Frontal cortex (tissue), 4 donors: Measurements from ENCODE around the gene BBOF1. TPM values are rescaled to one million over a fixed set of nuclear protein-coding genes. Genes with fewer than 3 reads are reported as not detected.
A peak's percentile ranks its signal among the peaks of the same experiment; 100 is the strongest.

Experiments
- DNase-seq, 2 donors: peaks; one replicate each; pipeline ENCODE4 v3.0.0; 2012; ENCODE audit warnings: low spot score in 2 of 2
- FAIRE-seq: peaks from 2 replicates; lab custom pipeline; 2012; peaks lifted over from hg19 to GRCh38; lab: Jason Lieb, UNC
- total RNA-seq: library from RNA; depleted of rRNA; stranded (reverse); fragments of >200 nt; gene quantifications from one replicate; pipeline ENCODE4 v1.2.3, GENCODE V29; 2014
- donor health status: control.
- donor health status: control.
- donor health status: control.

BBOF1 gene
- total RNA-seq, 1 donor from 2014 or later: 9.0 TPM

DNA sequence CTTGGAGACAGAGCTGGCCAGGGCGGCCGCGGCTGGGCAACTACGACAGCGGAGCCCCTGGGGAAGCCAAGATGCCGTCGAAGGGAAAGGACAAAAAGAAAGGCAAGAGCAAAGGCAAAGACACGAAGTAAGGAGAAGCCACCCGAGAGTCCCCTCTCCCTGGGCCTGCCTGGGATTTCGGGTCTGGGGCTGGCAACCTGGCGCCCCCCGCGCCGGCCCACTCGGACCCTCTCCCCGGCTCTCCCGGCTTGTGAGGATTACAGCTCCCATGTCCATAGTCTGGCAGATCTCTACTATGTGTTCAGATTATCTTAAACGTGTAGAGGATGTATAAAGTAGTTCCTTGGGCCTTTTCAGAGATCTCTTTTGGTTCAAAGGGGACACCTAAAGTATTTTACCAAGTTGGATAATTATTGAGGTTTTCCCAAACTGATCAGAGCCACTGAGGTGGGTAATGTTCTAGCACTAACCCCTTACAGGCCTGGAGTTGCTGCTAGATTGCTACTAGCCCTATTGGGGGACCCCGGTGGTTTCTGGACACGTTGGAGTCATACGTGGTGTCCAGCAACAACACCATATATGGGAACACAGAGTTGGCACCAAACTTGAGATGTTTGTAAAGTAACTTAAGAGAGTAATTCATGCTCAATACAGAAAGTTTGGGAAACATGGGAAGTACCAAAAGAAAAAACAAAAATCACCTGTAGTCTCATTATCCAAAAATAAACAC is 424 bp downstream of the BBOF1 start:
- no peak for FAIRE-seq

DNA sequence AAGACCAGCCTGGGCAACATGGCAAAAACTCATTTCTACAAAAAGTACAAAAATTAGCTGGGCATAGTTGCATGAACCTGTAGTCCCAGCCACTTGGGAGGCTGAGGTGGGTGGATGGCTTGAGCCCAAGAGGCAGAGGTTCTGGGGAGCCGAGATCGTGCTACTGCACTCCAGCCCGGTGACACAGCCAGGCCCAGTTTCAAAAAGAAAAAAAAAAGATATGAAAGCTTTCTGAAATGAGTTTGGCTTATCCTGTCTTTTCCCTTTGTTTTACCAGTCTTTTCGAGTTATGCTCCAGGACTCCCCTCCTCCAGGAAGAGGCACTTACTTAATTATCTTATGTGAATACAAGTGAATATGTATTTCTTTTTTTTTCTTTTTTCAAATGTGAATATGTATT is 3.2 kb downstream of the BBOF1 start:
- no peak for DNase-seq
- no peak for FAIRE-seq

More for the DNA sequence above, 424 bp downstream of the BBOF1 start:
- DNase-seq: peak in 1 of 2 donors; percentile 21

DNA sequence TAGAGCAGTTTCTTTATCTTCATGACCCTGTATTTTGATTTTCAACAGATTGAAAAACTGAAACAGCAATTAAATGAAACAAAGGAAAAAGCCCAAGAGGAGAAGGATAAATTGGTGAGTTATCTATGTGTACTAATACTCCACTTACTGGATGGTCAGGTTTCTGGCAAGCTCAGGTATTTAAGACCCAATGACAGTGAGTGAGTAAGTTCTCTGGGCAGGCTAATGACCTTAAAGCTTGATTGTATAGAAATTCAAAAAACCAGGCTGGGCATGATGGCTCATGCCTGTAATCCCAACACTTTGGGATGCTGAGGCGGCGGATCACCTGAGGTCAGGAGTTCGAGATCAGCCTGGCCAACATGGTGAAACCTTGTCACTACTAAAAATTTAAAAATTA is 10.0 kb downstream of the BBOF1 start:
- no peak for FAIRE-seq

DNA sequence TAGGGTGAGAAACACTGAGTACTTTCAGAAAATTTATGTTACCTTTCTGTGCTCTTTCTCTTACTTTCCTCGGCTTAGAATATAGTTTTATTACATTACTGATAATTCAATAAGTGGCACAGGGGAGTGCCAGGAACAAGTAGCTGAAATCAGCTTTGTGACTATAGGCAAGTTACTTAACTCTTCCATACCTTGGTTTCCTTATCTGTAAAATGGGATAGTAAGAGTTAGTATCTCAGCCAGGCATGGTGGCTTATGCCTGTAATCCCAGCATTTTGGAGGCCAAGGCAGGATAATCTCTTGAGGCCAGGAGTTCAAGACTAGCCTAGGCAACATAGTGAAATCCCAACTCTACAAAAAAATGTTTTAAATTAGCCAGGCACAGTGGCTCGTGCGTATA is 15.4 kb downstream of the BBOF1 start:
- DNase-seq (no peak), FAIRE-seq (no peak)

More for the DNA sequence above, 10.0 kb downstream of the BBOF1 start:
- no peak for DNase-seq

DNA sequence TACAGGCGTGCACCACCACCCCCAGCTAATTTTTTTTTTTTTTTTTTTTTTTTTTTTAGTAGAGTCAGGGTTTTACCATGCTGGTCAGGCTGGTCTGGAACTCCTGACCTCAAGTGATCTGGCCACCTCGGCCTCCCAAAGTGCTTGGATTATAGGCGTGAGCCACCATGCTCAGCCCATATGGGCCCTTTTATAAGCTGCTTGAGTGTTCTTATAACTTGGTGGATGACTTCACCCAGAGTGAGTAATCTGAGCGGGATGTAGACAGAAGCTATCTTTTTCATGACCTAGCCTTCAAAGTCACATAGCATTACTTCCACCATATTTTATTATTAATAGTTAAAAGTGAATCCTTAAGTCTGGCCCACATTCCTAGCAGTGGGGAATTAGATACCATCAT is 16.4 kb downstream of the BBOF1 start:
- DNase-seq: no peak

DNA sequence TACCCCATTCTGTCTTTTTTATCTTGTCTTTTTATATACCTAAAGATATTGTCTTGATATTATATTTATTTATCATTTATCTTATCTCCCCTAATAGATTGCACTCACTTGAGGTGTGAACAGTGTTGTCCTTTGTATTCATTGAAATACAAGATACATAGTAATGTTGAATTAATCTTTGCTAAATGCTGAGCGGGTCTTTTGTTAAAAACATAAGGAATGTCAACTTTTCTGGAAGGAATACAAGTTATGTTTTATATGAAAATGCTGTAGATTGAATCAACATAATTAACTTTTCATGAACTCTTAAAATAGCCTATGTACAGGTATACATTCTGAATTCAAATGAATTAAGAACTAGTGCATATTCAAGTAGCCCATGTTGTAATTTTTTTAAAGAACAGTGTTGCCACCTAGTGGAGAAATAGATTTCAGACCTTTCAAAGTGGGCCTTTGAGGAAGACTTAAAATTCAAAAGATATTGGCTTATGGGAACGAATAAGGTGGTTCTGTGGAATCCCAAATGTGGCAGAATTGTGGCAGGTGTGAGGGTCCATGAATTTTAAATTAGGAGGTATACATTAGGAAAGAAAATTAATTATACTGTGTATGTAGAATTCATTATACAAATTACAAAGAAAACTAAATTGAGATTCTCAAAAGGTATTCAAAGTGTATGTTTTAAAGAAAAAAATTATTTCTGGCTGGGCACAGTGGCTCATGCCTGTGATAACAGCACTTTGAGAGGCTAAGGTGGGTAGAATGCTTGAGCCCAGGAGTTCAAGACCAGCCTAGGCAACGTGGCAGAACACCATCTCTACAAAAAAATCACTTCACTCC is 19.1 kb downstream of the BBOF1 start:
- FAIRE-seq: peak; percentile 64
- peak in 1 of 2 donors; percentile 37 for DNase-seq

More for the DNA sequence above, 16.4 kb downstream of the BBOF1 start:
- FAIRE-seq: no peak

DNA sequence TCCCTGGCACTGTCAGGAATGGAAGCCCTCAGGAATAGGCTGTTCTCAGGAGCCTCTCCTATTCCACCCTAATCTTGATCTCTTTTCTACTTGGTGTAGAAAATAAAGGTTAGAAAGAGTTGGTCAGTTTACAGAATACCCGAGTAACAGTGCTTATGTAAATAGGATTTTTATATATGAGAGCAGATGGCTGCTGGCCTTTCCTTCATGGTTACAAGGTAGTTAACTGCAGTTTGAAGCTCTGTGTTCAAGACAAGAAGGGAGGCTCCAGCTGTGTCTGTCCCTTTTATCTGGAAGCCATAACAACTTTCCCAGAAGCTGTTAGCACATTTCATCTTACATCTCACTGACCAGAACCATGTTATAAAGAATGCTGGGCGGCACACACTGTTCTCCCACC is 23.1 kb downstream of the BBOF1 start:
- DNase-seq: no peak
- FAIRE-seq: no peak

DNA sequence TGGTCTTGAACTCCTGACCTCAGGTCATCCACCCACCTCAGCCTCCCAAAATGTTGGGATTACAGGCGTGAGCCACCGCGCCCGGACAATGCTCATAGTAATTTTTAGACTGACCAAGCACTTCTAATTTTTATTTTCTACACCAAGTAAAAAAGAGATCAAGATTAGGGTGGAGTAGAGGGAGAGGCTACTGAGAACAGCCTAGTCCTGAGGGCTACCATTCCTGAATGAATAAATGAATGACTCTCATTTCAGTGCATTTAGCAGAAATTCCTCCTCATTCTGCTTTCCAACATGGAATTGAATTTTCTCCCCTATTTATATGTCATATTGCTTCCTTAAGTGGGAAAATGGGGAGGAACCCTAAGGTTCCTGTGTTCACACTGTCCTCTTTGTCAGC is 26.4 kb downstream of the BBOF1 start:
- FAIRE-seq (no peak), DNase-seq (no peak)

DNA sequence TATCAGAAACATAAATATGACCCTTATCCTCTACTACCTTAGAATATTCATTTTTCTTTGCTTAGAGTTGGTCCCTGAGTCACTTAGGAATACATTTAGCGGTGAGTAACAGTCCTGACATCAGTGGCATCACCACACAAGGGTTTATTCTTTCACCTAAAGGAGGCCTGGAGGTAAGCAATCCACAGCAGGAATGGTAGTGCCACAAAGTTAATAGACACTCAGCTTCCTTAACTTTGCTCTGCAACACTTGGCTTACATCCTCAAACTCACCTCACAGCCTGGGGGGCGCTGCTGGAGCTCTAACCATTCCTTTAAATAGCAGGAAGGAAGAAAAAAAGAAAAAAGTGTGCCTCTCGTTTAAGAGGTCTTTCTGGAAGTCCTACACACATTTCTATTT is 29.1 kb downstream of the BBOF1 start:
- FAIRE-seq (no peak), DNase-seq (no peak)

DNA sequence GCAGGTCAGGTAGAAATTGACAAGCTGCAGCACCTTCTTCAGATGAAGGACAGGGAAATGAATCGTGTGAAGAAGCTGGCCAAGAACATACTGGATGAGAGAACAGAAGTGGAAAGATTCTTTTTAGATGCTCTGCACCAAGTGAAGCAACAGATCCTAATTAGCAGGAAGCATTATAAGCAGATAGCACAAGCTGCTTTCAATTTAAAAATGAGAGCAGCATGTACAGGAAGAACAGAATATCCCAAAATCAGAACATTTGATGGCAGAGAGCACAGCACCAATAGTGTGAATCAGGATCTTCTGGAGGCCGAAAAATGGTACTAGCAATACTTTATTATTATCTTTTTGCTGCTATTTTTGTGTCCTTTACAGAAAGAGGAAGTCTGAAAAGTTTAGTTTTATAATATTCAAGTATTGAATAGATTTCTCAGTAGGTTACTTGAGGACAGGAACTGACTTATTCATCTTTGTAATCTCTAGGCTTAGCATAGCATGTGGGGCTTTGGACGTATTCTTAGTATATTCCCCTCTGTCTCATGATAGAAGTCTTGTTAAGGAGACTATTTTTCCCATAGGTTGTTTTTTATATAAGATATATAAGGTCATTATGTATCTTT is 30.8 kb downstream of the BBOF1 start:
- DNase-seq (no peak), FAIRE-seq (no peak)

DNA sequence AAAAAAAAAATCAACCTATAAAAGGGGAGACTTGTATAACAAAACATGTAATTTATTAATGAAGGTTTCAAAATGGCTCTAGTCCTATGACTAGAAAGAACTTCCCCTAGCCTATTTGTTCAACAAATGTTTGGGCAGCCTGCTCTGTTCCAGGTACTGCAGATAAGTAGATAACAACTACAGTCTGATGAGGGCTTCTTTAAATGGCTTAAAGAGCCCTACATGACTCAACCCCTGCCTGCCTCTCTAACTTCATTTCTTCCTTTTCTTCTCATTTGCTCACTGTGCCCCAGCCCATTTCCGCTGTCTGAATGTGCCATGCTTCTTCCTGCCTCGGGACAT is 43.6 kb downstream of the BBOF1 start:
- FAIRE-seq (no peak), DNase-seq (no peak)

DNA sequence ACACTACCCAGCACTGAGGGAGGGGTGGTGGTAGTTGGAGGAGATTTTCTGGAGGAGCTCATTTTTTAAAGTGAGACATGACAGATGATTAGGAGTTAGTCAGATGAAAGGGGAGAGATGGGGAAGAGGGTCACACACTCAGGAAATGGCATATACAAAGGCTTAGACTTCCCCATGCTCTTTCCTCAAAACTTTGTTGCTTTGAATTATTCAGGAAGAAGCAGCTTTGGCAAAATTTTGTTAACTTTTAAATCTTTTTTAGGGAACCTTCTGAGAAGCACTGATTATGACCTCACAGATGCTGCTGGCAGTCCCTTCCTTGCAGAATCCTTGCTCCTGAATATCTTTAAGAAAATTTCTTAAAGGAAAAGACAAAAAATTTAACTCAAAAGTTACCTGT is 45.3 kb downstream of the BBOF1 start:
- FAIRE-seq: no peak

DNA sequence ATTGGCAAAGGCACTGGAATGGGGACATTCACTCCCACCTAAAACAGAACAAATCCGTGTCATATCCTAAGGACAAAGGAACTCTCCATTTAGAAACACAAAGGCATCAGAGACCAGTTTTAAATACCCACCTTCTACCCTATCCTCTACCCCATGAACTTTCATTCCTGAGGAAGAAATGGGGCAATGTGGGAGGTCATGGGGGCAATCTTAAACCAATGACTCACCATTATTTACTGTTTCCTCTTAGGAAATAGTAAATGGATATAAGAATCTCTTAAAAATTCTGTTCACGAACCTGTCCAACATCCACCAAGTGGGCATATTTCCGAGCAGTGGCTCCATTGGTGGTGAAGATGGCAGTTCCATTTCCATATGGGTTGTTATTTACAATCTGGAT is 45.7 kb downstream of the BBOF1 start:
- no peak for DNase-seq

More for the DNA sequence above, 45.3 kb downstream of the BBOF1 start:
- DNase-seq: no peak

DNA sequence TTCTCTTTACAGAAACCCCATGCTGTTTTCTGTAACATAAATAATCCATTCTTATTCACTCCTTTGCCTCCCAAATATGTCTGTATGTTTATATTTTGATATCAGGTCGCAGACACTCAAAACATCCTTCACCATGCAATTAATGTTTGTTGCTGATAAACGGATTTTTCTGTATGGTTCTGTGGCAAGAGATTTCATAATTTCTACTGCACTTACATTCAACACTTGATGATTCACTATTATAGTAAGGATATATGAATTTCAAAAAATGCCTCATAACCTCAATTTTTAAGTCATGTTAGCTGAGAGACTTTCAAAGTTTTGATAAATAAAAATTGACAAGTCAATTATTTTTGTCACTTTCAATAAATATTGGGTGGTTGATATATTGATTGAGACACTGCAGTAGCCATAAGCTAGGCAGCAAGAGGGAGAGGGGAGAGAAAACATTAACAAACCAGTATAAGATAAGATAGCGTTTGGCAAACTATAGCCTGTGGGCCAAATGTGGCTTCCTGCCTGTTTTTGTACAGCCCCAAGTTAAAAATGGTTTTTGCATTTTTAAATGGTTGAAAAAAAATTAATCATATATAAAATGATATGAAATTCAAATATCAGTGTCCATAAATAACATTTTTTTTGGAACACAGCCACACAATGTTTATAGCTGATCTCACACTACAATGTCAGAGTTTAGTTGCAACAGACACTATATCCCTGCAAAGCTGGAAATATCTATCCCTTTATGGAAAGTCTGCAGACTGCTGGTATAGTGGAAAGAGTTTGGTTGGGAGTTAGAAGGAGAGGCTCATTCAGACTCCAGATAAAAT is 46.8 kb downstream of the BBOF1 start:
- no peak for DNase-seq
- no peak for FAIRE-seq

More for the DNA sequence above, 45.7 kb downstream of the BBOF1 start:
- FAIRE-seq: no peak

DNA sequence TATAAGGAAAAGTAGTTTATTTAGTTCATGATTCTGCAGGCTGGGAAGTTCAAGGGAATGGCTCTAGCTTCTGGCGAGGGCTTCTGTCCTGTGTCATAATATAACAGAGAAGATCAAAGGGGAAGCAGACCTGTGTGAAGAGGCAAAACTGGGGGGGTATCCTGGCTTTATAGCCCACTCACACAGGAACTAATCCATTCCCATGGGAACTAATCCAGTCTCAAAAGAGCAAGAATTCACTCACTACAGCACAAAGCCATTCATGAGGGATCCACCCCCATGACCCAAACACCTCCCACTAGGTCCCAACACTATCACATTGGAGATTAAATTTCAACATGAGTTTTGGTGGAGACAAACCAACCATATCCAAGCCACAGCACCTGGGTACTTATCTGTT is 58.3 kb downstream of the BBOF1 start:
- FAIRE-seq (no peak), DNase-seq (no peak)

DNA sequence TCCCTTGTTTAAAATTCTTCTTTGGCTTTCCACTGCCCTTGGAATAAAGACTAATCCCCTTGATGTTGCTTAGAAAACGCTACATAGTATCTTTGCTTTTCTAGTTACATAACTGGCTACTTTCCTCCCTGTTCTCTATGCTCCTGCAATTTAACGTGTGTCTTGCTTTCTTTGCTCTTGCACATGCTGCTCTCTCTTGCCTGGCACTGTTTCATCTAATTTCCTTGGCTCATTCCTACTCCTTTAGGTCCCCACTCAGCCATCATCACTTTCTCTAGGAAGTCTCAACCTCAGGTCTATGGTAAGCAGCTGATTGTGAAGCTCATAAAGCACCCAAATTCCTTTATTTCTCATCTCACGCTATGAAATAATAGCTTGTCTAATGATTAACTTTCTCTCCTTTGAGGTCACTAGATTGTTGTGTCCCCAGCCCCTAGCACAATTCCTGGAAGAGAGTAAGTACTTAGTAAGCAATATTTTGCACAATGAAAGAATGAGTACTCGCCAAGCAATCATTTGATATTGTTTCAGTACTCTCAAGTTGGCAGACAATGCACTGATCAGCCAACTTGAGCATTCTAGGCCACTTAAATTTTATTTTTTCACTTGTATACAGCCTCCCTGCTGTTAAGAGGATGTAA is 61.8 kb downstream of the BBOF1 start:
- FAIRE-seq (no peak), DNase-seq (no peak)

DNA sequence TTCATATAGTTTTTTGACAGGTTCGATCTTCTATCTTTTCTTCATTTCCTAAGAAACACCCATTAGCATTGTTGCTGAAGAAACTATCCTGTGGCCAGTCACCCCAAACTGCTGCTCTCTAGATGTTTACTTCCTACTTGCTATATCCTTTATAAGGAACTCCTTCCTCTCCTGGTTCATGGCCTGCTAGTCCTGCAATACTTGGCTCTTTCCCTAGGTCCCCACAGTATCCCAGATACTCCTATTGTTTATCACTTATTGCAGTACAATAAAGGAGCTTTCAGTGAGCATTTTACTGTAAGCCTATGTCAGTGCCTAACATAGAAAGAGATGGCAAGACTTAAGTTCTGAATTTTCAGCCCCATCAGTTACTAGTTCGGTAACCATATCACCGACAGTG is 62.3 kb downstream of the BBOF1 start:
- DNase-seq: no peak
- no peak for FAIRE-seq

DNA sequence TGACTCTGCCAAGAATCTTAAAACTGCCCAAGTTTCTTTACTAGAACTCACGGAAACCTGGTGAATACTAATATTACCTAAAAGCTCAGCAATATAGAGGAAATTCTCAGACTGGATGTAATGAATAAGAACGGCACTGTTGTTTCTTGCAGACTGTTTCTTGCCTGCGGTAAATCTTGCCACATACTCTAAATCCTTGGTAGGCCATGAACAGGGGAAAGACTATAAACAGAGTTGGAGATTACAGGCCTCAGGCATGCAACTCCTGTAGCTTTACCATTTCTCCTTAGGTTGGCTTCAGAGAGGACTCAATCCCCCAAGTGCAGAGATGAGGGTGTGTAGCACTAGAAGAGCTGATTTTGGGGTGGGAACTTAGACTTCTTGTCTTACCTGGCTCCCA is 64.0 kb downstream of the BBOF1 start:
- DNase-seq: no peak

DNA sequence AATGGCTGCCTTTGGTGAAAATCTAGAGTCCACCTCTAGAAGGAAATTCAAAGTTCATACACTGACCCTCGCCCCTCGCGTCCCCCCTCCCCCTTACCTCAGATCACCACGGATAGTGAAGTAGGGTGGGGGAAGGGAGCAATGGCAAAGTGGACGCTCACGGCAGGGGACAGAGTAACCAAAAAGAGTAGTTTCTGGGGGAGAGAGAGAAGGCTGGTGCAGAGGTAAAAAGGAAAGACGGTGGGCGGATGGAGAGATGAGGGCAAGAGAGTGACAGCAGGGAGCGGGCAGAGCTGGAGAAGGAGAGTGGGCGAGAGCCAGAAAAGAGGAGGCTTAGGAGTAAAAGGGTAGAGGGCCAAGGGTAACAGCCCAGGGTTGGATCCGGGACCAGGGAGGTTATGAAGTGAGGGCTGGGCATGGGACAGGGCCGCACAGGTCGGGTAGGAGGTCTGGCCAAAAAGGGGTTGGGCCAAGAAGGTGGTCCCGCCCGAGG is 64.7 kb downstream of the BBOF1 start:
- DNase-seq: peak in 1 of 2 donors; percentile 32
- FAIRE-seq: no peak

More for the DNA sequence above, 64.0 kb downstream of the BBOF1 start:
- FAIRE-seq: no peak
